CD14-positive monocyte (primary cell): ENCODE data around the gene AGT. TPM values are rescaled to one million over a fixed set of nuclear protein-coding genes. Genes with fewer than 3 reads are reported as not detected.
"Not testable (repeated sequence)": the region's sequence is repeated elsewhere in the genome, so short reads cannot be mapped to it uniquely, and the experiment has no call there.

Experiments used
- DNase-seq, 3 donors: peaks; one replicate each; pipeline ENCODE4 v3.0.0-alpha.2; 2011 to 2022
- H2AFZ ChIP-seq: 2 replicates; pipeline ENCODE4 v1.6.0; 2012; ENCODE audit warnings: mild to moderate bottlenecking, low read depth, low read length, inconsistent platforms; ENCODE audit not compliant: insufficient read depth, poor library complexity, severe bottlenecking
- H3K27ac ChIP-seq, 2 donors: 1 replicate in 1 of 2; 2 replicates in 1 of 2; pipeline ENCODE4 v1.5.1; 2012 to 2013; ENCODE audit warnings: low read length in 2 of 2, control low read depth in 1 of 2, inconsistent platforms in 1 of 2, low read depth in 1 of 2, mild to moderate bottlenecking in 1 of 2
- H3K27me3 ChIP-seq, 2 donors: one replicate each; pipeline versions ENCODE4 v1.6.0 to v1.6.1; 2011 to 2013; ENCODE audit warnings: low read length in 2 of 2; ENCODE audit not compliant: control insufficient read depth in 2 of 2, insufficient read depth in 2 of 2
- H3K36me3 ChIP-seq, 2 donors: replicated peaks in 1 of 2; 1 replicate in 1 of 2; 2 replicates in 1 of 2; pipeline versions ENCODE4 v1.5.1 to v1.6.1; 2012 to 2013; ENCODE audit warnings: low read length in 2 of 2, control low read depth in 1 of 2, inconsistent platforms in 1 of 2, mild to moderate bottlenecking in 1 of 2; ENCODE audit not compliant: insufficient read depth in 2 of 2, control insufficient read depth in 1 of 2
- H3K4me1 ChIP-seq, 2 donors: 1 replicate in 1 of 2; 2 replicates in 1 of 2; pipeline versions ENCODE4 v1.5.1 to v1.6.1; 2012 to 2013; ENCODE audit warnings: low read length in 2 of 2, control low read depth in 1 of 2, inconsistent platforms in 1 of 2, mild to moderate bottlenecking in 1 of 2, moderate library complexity in 1 of 2; ENCODE audit not compliant: insufficient read depth in 2 of 2, control insufficient read depth in 1 of 2
- H3K4me2 ChIP-seq: replicated peaks from 2 replicates; pipeline ENCODE3; 2012; ENCODE audit warnings: low read length, moderate library complexity, mild to moderate bottlenecking; ENCODE audit not compliant: poor library complexity, severe bottlenecking; ENCODE audit errors: extremely low read depth
- H3K4me3 ChIP-seq, 3 experiments: fragments of 200-600 bp in 1 of 3; sonication (generic) in 1 of 3; replicated peaks in 1 of 3; 1 replicate in 2 of 3; 2 replicates in 1 of 3; pipeline ENCODE4 v1.5.1; 2011 to 2013; ENCODE audit warnings: low read length in 3 of 3, mild to moderate bottlenecking in 3 of 3, control low read depth in 2 of 3, low read depth in 2 of 3, inconsistent platforms in 1 of 3, moderate library complexity in 1 of 3
- H3K79me2 ChIP-seq: 2 replicates; pipeline ENCODE4 v1.6.0; 2012; ENCODE audit warnings: mild to moderate bottlenecking, control low read depth, inconsistent platforms, low read length, moderate library complexity; ENCODE audit not compliant: insufficient read depth
- H3K9ac ChIP-seq: 2 replicates; pipeline ENCODE4 v1.6.0; 2017; ENCODE audit warnings: low read length, mild to moderate bottlenecking; ENCODE audit not compliant: insufficient read depth, poor library complexity, severe bottlenecking
- H3K9me3 ChIP-seq, 2 donors: replicated peaks in 1 of 2; 1 replicate in 1 of 2; 2 replicates in 1 of 2; pipeline versions ENCODE4 v1.5.1 to v1.6.1; 2012 to 2013; ENCODE audit warnings: low read length in 2 of 2, control low read depth in 1 of 2; ENCODE audit not compliant: control insufficient read depth in 1 of 2, insufficient read depth in 1 of 2
- H4K20me1 ChIP-seq: 2 replicates; pipeline ENCODE4 v1.6.0; 2012; ENCODE audit warnings: mild to moderate bottlenecking, low read length, control low read depth, moderate library complexity; ENCODE audit not compliant: insufficient read depth
- H3K27ac Mint-ChIP-seq, 7 donors: one replicate each; pipeline ENCODE4 v1.8.0; 2020; ENCODE audit warnings: mild to moderate bottlenecking in 7 of 7, mixed read lengths in 7 of 7, moderate library complexity in 6 of 7, inconsistent platforms in 2 of 7
- H3K27me3 Mint-ChIP-seq, 3 donors: one replicate each; pipeline ENCODE4 v1.8.0; 2021 to 2022; ENCODE audit warnings: low read depth in 3 of 3, mild to moderate bottlenecking in 3 of 3, mixed read lengths in 3 of 3, moderate library complexity in 3 of 3, inconsistent platforms in 1 of 3
- H3K36me3 Mint-ChIP-seq, 2 donors: one replicate each; pipeline ENCODE4 v1.8.0; 2020; ENCODE audit warnings: mixed read lengths in 2 of 2, inconsistent platforms in 1 of 2, mild to moderate bottlenecking in 1 of 2
- H3K4me1 Mint-ChIP-seq: one replicate; pipeline ENCODE4 v1.8.0; 2020; ENCODE audit warnings: mild to moderate bottlenecking, mixed read lengths
- H3K4me3 Mint-ChIP-seq, 2 donors: one replicate each; pipeline ENCODE4 v1.8.0; 2020; ENCODE audit warnings: mild to moderate bottlenecking in 2 of 2, mixed read lengths in 2 of 2, moderate library complexity in 1 of 2
- H3K9me3 Mint-ChIP-seq, 7 donors: one replicate each; pipeline ENCODE4 v1.8.0; 2020 to 2022; ENCODE audit warnings: mixed read lengths in 7 of 7, mild to moderate bottlenecking in 6 of 7, moderate library complexity in 6 of 7, inconsistent platforms in 2 of 7
- WGBS: methylation state at CpG from one replicate; pipeline ENCODE4 v1.1.5; 2013; ENCODE audit warnings: missing lambda C conversion rate; ENCODE audit not compliant: insufficient coverage; 5-methylcytosine and 5-hydroxymethylcytosine counted together
- intact Hi-C, 2 donors: fragments of 100-400 bp; cut with micrococcal nuclease; formaldehyde crosslinking; loops; one replicate each; pipeline versions ENCODE4 v1.15.0 to v1.15.1; 2023
- polyA plus RNA-seq, 3 donors: library from polyadenylated mRNA; depleted of rRNA in 1 of 3; unstranded in 2 of 3; stranded (reverse) in 1 of 3; fragments of 300-500 nt in 2 of 3; fragments of >200 nt in 1 of 3; fragmentation: Illumina TruSeq in 2 of 3; gene quantifications; 1 replicate in 2 of 3; 2 replicates in 1 of 3; pipeline ENCODE4 v1.2.3, GENCODE V29; 2012 to 2021
- TF ChIP-seq, protein P1 (sequence below): fragments of 200-600 bp; IDR thresholded peaks from one replicate; pipeline ENCODE4 v1.8.0; 2022; ENCODE audit warnings: antibody characterized with exemption, mild to moderate bottlenecking

Gene AGT
- polyA plus RNA-seq, 3 donors, result 0.04 TPM; not detected in 2

DNA sequence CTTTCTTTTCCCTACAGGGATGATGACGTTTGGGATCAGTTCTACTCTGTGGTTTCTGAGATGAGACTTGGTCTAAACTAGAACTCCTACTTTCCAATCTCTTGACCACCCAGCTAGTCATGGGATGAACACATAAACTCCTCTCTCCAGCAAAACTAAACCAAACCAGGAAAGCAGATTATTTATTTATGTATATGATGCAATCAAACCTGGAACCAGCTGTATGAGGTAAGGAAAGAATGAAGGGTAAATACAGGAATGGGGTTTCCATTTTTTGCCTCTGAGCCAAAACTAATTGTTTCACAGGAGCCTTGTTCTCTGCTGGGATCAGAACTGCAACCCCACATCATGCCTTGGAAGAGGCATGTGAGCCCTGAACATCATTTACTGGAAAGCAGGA is 3.3 kb upstream of the AGT start:
- intact Hi-C loops, result no loop called here
- H3K36me3 Mint-ChIP-seq, result no peaks in the 10 kb centered on the region
- Histone ChIP-seq H3K4me1 (no peaks in the 10 kb centered on the region), H3K4me3 (no peak overlapping the region), H3K4me2 (no peak overlapping the region), H3K9ac (no peak overlapping the region), H4K20me1 (no peaks in the 10 kb centered on the region), H3K9me3 (peaks cover 6 to 9% of the 10 kb centered on the region in 2 donors), H3K36me3 (no peaks in the 10 kb centered on the region), H3K27ac (no peak overlapping the region), H3K79me2 (no peaks in the 10 kb centered on the region), H3K27me3 (no peaks in the 10 kb centered on the region), H2AFZ (no peak overlapping the region)
- TF ChIP-seq, protein P1, sequence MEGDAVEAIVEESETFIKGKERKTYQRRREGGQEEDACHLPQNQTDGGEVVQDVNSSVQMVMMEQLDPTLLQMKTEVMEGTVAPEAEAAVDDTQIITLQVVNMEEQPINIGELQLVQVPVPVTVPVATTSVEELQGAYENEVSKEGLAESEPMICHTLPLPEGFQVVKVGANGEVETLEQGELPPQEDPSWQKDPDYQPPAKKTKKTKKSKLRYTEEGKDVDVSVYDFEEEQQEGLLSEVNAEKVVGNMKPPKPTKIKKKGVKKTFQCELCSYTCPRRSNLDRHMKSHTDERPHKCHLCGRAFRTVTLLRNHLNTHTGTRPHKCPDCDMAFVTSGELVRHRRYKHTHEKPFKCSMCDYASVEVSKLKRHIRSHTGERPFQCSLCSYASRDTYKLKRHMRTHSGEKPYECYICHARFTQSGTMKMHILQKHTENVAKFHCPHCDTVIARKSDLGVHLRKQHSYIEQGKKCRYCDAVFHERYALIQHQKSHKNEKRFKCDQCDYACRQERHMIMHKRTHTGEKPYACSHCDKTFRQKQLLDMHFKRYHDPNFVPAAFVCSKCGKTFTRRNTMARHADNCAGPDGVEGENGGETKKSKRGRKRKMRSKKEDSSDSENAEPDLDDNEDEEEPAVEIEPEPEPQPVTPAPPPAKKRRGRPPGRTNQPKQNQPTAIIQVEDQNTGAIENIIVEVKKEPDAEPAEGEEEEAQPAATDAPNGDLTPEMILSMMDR, result no peak
- WGBS, result no CpG with 5 or more reads among the region's 1 CpG
- peaks cover 5 to 19% (median 11%) of the 10 kb centered on the region in 7 donors for H3K9me3 Mint-ChIP-seq
- no peak overlapping the region for H3K4me3 Mint-ChIP-seq
- no peak for DNase-seq
- no peak overlapping the region for H3K27ac Mint-ChIP-seq
- peaks cover 7 to 9% (median 8%) of the 10 kb centered on the region in 3 donors for H3K27me3 Mint-ChIP-seq
- peaks cover 6% of the 10 kb centered on the region for H3K4me1 Mint-ChIP-seq

DNA sequence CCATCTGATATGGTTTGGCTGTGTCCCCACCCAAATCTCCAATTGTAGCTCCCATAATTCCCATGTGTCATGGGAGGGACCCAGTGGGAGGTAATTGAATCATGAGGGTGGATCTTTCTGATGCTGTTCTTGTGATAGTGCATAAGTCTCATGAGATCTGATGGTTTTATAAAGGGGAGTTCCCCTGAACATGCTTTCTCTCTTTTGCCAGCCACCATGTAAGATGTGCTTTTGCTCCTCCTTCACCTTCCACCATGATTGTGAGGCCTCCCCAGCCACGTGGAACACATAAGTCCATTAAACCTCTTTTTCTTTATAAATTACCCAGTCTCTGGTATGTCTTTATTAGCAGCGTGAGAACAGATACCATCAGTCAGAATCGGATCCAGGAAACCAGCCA is 2.5 kb upstream of the AGT start:
- H4K20me1 ChIP-seq, H3K27ac Mint-ChIP-seq, H2AFZ ChIP-seq, H3K4me2 ChIP-seq, DNase-seq, H3K4me1 Mint-ChIP-seq, H3K4me1 ChIP-seq, intact Hi-C loops, H3K4me3 Mint-ChIP-seq, H3K9me3 ChIP-seq, H3K36me3 Mint-ChIP-seq, H3K9ac ChIP-seq, H3K27me3 Mint-ChIP-seq, H3K4me3 ChIP-seq, H3K27me3 ChIP-seq, H3K27ac ChIP-seq, H3K36me3 ChIP-seq, H3K79me2 ChIP-seq: not testable (repeated sequence)
- peaks cover 2 to 12% (median 7%) of the 10 kb centered on the region in 7 donors for H3K9me3 Mint-ChIP-seq
- 94% methylated on average over 2 of the region's 3 CpGs for WGBS
